ENCODE results near the gene ARHGAP8.

The ARHGAP8 gene

DNA sequence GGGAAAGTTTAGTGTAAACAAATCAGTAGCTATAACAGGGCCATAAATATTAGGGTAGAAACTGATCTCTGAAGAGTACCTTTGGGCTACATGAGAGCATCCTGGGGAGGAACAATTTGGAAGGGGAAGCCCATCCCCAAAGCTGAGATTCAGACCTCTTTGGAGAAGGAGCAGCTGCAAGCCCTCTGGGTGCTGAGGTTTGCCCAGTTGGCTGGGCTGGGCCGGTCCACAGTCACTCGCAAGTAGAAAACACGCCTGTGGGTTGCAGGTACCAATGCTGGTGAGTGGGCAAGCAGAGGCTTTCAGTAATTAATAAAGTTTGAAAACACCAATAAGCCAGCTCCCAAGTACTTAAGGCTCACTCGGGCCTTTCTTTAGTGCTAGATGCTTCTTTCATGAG is 124.5 kb downstream of the ARHGAP8 start:
- TF ChIP-seq, protein P1, sequence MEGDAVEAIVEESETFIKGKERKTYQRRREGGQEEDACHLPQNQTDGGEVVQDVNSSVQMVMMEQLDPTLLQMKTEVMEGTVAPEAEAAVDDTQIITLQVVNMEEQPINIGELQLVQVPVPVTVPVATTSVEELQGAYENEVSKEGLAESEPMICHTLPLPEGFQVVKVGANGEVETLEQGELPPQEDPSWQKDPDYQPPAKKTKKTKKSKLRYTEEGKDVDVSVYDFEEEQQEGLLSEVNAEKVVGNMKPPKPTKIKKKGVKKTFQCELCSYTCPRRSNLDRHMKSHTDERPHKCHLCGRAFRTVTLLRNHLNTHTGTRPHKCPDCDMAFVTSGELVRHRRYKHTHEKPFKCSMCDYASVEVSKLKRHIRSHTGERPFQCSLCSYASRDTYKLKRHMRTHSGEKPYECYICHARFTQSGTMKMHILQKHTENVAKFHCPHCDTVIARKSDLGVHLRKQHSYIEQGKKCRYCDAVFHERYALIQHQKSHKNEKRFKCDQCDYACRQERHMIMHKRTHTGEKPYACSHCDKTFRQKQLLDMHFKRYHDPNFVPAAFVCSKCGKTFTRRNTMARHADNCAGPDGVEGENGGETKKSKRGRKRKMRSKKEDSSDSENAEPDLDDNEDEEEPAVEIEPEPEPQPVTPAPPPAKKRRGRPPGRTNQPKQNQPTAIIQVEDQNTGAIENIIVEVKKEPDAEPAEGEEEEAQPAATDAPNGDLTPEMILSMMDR (conservative IDR thresholded peaks at IDR 0.05; ENCODE audit: low read length), result no peak
- no peak for TF ChIP-seq EZH2phosphoT487 (IDR thresholded peaks at IDR 0.05; ENCODE audit: borderline replicate concordance)
- Histone ChIP-seq H4K20me1 (ENCODE audit: insufficient read depth, low read length, poor library complexity, severe bottlenecking) (no peaks in the 10 kb centered on the region), H3K4me3 (ENCODE audit: low read length, poor library complexity, severe bottlenecking) (no peak overlapping the region), H3K36me3 (ENCODE audit: insufficient read depth, low read length) (no peaks in the 10 kb centered on the region), H3K79me2 (ENCODE audit: insufficient read depth, low read length) (no peaks in the 10 kb centered on the region), H2AFZ (ENCODE audit: low read length) (no peak overlapping the region), H3K4me2 (ENCODE audit: low read depth, low read length, poor library complexity, severe bottlenecking) (no peak overlapping the region), H3K9ac (ENCODE audit: low read depth, low read length, poor library complexity, severe bottlenecking) (no peak overlapping the region), H3K9me2 (replicated peaks; ENCODE audit: low read depth, low read length) (no peaks in the 10 kb centered on the region), H3K27me3 (ENCODE audit: insufficient read depth, low read length, poor library complexity, severe bottlenecking) (no peaks in the 10 kb centered on the region), H3K9me3 (ENCODE audit: insufficient read depth, low read depth, low read length) (no peaks in the 10 kb centered on the region; the same call in 1 of the 2 replicates), H3K4me1 (ENCODE audit: insufficient read depth, low read length, poor library complexity, severe bottlenecking) (no peaks in the 10 kb centered on the region), H3F3A (ENCODE audit: low read depth) (no peaks in the 10 kb centered on the region)

GRCh38 chr22:44878483-44879300 is 126.3 kb downstream of the ARHGAP8 start:
- Histone ChIP-seq H3K9ac (ENCODE audit: low read depth, low read length, poor library complexity, severe bottlenecking) (no peak overlapping the region), H2AFZ (ENCODE audit: low read length) (no peak overlapping the region), H3K9me2 (replicated peaks; ENCODE audit: low read depth, low read length) (no peaks in the 10 kb centered on the region), H4K20me1 (ENCODE audit: insufficient read depth, low read length, poor library complexity, severe bottlenecking) (no peaks in the 10 kb centered on the region), H3K79me2 (ENCODE audit: insufficient read depth, low read length) (no peaks in the 10 kb centered on the region), H3K4me3 (ENCODE audit: low read length, poor library complexity, severe bottlenecking) (no peak overlapping the region), H3K9me3 (ENCODE audit: insufficient read depth, low read depth, low read length) (no peaks in the 10 kb centered on the region), H3F3A (ENCODE audit: low read depth) (no peaks in the 10 kb centered on the region), H3K4me1 (ENCODE audit: insufficient read depth, low read length, poor library complexity, severe bottlenecking) (no peaks in the 10 kb centered on the region), H3K27me3 (ENCODE audit: insufficient read depth, low read length, poor library complexity, severe bottlenecking) (no peaks in the 10 kb centered on the region), H3K4me2 (ENCODE audit: low read depth, low read length, poor library complexity, severe bottlenecking) (no peak overlapping the region), H3K36me3 (ENCODE audit: insufficient read depth, low read length) (no peaks in the 10 kb centered on the region)
- TF ChIP-seq, protein P1 (conservative IDR thresholded peaks at IDR 0.05; ENCODE audit: low read length), result no peak
- TF ChIP-seq EZH2phosphoT487 (IDR thresholded peaks at IDR 0.05; ENCODE audit: borderline replicate concordance), result no peak

DNA sequence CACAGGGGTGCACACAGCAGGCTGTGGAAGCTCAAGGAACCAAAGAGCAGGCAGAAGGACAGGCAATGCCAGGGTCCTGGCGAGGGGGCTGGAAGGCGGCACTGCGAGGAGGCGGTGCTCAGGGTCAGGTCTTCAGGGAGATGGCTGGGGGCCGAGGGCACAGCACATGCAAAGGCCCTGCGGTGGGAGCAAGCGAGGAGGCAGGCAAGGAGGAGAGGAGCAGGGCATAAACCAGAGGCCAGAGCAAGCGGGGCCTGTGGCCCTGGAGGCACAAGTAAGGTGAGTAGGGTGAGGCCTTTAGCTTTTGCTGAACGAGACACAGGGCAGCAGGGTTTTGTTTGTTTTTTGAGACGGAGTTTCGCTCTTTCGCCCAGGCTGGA is 126.9 kb downstream of the ARHGAP8 start:
- Histone ChIP-seq H3K79me2 (ENCODE audit: insufficient read depth, low read length) (no peaks in the 10 kb centered on the region), H3K4me1 (ENCODE audit: insufficient read depth, low read length, poor library complexity, severe bottlenecking) (no peaks in the 10 kb centered on the region), H2AFZ (ENCODE audit: low read length) (no peak overlapping the region), H3K4me2 (ENCODE audit: low read depth, low read length, poor library complexity, severe bottlenecking) (no peak overlapping the region), H3K9ac (ENCODE audit: low read depth, low read length, poor library complexity, severe bottlenecking) (no peak overlapping the region), H3K27me3 (ENCODE audit: insufficient read depth, low read length, poor library complexity, severe bottlenecking) (no peaks in the 10 kb centered on the region), H3K9me2 (replicated peaks; ENCODE audit: low read depth, low read length) (no peaks in the 10 kb centered on the region), H3K9me3 (ENCODE audit: insufficient read depth, low read depth, low read length) (no peaks in the 10 kb centered on the region), H4K20me1 (ENCODE audit: insufficient read depth, low read length, poor library complexity, severe bottlenecking) (no peaks in the 10 kb centered on the region), H3F3A (ENCODE audit: low read depth) (no peaks in the 10 kb centered on the region), H3K4me3 (ENCODE audit: low read length, poor library complexity, severe bottlenecking) (no peak overlapping the region), H3K36me3 (ENCODE audit: insufficient read depth, low read length) (no peaks in the 10 kb centered on the region)
- TF ChIP-seq EZH2phosphoT487 (IDR thresholded peaks at IDR 0.05; ENCODE audit: borderline replicate concordance), result no peak
- TF ChIP-seq, protein P1 (conservative IDR thresholded peaks at IDR 0.05; ENCODE audit: low read length), result no peak

Data from Loucy (cell line).